Measurements from ENCODE around the gene RSPH3.

Gene RSPH3

DNA sequence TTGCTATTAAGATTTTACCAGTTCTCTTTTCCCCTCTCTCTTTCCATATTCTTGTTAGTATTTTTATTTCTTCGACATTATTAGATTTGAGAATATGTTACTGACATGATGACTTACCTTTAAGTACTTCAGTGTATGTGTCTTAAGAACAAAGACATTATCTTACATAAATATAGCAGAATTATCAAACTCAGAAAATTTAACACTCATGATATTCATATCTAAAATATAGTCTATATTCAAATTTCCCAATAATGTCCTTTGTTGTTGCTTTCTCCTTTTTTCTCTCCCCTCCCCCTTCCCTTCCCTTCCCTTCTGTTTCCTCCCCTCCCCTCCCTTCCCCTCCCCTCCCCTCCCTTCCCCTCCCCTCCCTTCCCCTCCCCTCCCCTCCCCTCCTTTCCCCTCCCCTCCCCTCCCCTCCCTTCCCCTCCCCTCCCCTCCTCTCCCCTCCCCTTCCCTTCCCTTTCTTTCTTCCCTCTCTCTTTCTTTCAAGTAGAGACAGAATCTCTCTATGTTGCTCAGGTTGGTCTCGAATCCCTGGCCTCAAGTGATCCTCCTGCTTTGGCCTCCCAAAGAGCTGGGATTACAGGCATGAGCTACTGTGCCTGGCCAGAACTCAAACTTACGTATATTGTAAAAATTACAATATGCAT, 56.5 kb downstream of the RSPH3 start:
- no peak for TF ChIP-seq ZNF274 (IDR thresholded peaks at IDR 0.05; ENCODE audit: low read depth, low read length)
- no peak overlapping the region for H3K4me3 ChIP-seq (ENCODE audit: low read length)

DNA sequence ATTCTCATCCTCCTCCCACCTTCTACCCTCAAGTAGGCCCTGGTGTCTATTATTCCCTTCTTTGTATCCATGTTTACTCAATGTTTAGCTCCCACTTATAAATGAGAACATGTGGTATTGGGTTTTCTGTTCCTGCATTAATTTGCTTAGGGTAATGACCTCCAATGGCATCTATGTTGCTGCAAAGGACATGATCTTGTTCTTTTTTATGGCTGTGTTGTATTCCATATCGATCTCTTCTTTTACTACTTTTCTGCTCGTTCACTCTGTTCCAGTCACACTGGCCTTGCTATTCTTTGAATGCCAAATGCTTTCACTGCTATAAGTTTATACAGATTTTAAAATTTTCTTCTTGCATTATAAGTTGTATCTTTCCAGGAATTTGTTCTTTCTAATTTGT, 57.7 kb downstream of the RSPH3 start:
- H3K4me3 ChIP-seq (ENCODE audit: low read length), result no peak overlapping the region
- TF ChIP-seq ZNF274 (IDR thresholded peaks at IDR 0.05; ENCODE audit: low read depth, low read length), result no peak

DNA sequence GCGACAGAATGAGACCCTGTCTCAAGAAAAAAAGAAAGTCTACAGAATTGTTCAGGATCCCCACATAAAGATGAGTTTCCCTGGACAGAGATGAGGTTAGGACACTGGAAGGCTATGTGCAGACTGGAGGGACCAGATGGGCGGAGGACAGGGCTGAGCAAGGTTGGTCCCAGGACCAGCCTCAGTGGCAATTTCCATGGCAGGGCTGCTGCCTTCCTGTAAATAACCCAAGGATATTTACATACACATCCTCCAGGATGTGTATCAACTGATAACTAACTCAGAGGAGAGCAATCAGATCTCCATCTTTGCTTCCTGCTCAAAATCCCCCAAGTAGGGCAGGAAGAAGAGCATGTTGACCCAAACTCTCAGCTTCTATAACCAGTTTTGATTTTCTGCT, 58.8 kb downstream of the RSPH3 start:
- no peak for TF ChIP-seq ZNF274 (IDR thresholded peaks at IDR 0.05; ENCODE audit: low read depth, low read length)
- no peak overlapping the region for H3K4me3 ChIP-seq (ENCODE audit: low read length)

DNA sequence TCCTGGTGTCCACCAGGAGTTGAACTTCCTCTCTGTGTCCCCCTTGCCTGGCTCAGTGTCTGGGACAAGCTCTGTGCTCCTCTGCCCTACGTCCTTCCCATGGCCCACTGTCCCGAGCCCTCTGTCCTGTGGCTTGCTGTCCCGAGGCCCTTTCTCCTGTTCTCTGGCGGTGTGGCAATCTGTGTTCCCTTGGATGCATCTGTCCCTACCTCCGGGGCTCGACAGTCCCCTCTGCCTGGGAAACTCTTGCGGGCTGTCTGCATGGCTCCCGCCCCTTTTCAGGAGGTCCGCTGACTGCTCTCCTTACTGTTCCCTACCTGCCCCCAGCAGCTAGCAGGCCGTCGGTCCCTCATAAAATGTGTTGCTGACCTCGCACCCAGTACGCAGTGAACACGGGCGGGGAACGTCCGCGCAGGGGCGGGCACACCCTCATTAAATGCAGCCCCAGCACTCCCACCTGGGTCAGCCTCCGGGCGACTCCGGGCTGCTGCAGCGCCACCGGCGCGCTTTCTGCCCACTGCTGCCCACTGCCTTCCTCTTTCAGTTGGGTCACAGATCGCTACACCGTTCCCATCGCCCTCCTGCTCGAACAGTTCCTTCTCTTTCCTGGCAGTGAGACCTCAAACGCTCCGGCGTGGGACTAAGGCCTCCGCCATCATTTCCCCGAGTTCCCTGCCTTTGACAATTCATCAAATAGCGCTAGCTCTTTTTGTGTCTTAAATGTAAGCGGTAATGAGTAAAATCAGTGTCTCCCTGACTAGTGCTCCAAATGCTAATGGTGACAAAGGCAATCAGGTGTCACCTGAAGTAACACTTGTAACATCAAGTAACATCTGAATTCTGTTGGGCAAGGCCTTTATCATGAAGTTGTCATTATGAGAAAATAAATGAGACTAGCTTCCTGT, 60.5 kb downstream of the RSPH3 start:
- H3K4me3 ChIP-seq (ENCODE audit: low read length), result no peak overlapping the region; the same call in 1 of the 2 replicates
- no peak for TF ChIP-seq ZNF274 (IDR thresholded peaks at IDR 0.05; ENCODE audit: low read depth, low read length)

DNA sequence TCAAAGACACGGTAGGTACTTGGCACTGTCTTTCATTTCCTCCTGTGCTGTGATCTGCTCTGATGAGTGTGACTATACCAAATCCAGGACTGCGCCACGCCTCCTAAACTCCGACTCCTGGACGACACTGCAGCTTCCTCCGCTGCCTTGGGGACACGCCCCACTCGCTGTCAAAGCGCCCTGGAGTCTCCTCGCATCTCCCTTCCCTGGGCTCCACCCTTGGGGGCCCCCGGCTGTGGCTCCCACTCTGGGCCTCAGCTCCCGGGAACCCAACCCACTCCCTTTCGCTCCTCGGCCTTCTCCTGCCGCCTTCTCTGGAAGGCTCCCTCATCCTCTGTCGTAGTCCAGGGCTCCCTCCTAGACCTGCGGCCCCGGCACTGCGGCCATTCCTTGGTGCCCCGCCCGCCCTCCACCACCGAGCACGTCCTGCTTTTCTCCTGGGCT, 61.2 kb downstream of the RSPH3 start:
- no peak overlapping the region for H3K4me3 ChIP-seq (ENCODE audit: low read length)
- no peak for TF ChIP-seq ZNF274 (IDR thresholded peaks at IDR 0.05; ENCODE audit: low read depth, low read length)

DNA sequence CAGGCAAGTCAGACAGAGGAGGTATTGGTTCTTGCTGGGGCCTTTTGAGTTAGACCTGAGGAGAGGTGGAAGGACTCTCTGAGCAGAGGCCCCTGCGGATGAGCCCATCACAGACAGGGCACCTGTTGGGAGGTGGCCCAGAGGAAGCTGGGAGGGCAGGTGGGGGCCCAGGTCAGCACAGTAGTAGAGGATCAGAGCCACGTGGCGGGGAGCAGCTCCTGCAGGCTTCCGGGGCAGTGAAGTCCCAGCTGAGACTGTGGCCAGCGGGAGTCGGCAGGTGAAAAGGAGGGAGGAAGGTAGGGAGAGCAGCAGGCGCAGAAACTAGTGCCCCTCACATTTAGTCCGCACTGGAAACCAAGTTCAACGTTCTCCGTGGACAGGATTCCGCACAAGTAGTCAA, 61.8 kb downstream of the RSPH3 start:
- H3K4me3 ChIP-seq (ENCODE audit: low read length), result no peak overlapping the region
- TF ChIP-seq ZNF274 (IDR thresholded peaks at IDR 0.05; ENCODE audit: low read depth, low read length), result no peak

GRCh38 chr6:158934157-158934556, 65.8 kb downstream of the RSPH3 start:
- H3K4me3 ChIP-seq (ENCODE audit: low read length), result no peak overlapping the region
- no peak for TF ChIP-seq ZNF274 (IDR thresholded peaks at IDR 0.05; ENCODE audit: low read depth, low read length)

- no peak for TF ChIP-seq ZNF274 (IDR thresholded peaks at IDR 0.05; ENCODE audit: low read depth, low read length)
- no peak overlapping the region for H3K4me3 ChIP-seq (ENCODE audit: low read length)
Measured at GRCh38 chr6:158933079-158933595, 66.9 kb downstream of the RSPH3 start.

DNA sequence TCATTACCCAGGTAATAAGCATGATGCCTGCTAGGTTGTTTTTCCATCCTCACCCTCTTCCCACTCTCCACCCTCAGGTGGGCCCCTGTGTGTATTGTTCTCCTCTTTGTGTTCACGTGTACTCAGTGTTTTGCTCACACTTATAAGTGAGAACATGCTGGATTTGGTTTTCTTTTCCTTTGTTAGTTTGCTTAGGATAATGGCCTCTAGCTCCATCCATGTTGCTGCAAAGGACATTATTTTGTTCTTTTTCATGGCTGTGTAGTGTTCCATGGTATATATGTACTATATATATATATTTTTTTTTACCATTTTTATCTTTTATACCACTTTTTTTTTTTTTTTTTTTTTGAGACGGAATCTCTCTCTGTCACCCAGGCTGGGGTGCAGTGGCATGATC, 71.9 kb downstream of the RSPH3 start:
- no peak for TF ChIP-seq ZNF274 (IDR thresholded peaks at IDR 0.05; ENCODE audit: low read depth, low read length)
- no peak overlapping the region for H3K4me3 ChIP-seq (ENCODE audit: low read length)

GRCh38 chr6:158926414-158926813, 73.6 kb downstream of the RSPH3 start:
- no peak for TF ChIP-seq ZNF274 (IDR thresholded peaks at IDR 0.05; ENCODE audit: low read depth, low read length)
- no peak overlapping the region for H3K4me3 ChIP-seq (ENCODE audit: low read length)

GRCh38 chr6:158924499-158925455, 75.2 kb downstream of the RSPH3 start:
- no peak for TF ChIP-seq ZNF274 (IDR thresholded peaks at IDR 0.05; ENCODE audit: low read depth, low read length)
- H3K4me3 ChIP-seq (ENCODE audit: low read length), result no peak overlapping the region

GRCh38 chr6:158923805-158924498, 76.0 kb downstream of the RSPH3 start:
- no peak overlapping the region for H3K4me3 ChIP-seq (ENCODE audit: low read length)
- TF ChIP-seq ZNF274 (IDR thresholded peaks at IDR 0.05; ENCODE audit: low read depth, low read length), result no peak
